ENCODE measurements around the gene TAS2R50.

The TAS2R50 gene

GRCh38 chr12:10960211-10960610 is 26.5 kb downstream of the TAS2R50 start:
- in situ Hi-C loops (cut with HindIII; ENCODE audit: low sequenced_read_pairs), result no loop called here
- no peak overlapping the region for H3K4me3 ChIP-seq (ENCODE audit: low read depth, low read length)
- TF ChIP-seq, protein P1, sequence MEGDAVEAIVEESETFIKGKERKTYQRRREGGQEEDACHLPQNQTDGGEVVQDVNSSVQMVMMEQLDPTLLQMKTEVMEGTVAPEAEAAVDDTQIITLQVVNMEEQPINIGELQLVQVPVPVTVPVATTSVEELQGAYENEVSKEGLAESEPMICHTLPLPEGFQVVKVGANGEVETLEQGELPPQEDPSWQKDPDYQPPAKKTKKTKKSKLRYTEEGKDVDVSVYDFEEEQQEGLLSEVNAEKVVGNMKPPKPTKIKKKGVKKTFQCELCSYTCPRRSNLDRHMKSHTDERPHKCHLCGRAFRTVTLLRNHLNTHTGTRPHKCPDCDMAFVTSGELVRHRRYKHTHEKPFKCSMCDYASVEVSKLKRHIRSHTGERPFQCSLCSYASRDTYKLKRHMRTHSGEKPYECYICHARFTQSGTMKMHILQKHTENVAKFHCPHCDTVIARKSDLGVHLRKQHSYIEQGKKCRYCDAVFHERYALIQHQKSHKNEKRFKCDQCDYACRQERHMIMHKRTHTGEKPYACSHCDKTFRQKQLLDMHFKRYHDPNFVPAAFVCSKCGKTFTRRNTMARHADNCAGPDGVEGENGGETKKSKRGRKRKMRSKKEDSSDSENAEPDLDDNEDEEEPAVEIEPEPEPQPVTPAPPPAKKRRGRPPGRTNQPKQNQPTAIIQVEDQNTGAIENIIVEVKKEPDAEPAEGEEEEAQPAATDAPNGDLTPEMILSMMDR (IDR thresholded peaks at IDR 0.05; ENCODE audit: low read depth, low read length, missing control alignments), result no peak
- no peak for DNase-seq (ENCODE audit: low read depth)

DNA sequence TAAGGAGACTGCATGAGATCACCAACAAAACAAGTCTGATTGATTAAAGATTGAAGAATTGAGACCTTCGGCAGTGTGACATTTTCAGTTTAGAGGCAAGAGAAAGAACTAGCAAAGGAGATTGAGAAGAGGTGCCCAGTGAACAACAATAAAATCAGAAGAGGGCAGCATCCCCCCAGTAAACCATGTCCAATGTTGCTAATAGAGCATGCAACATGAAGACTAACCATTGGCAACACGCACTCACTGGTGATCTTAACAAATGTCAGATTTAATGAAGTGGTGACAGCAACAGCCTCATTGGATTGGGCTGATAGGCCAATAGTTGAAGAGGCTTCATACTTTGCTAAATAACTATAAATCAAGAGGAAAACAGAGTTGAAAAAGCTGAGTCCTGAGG is 26.9 kb downstream of the TAS2R50 start:
- TF ChIP-seq, protein P1 (IDR thresholded peaks at IDR 0.05; ENCODE audit: low read depth, low read length, missing control alignments), result no peak
- no peak overlapping the region for H3K4me3 ChIP-seq (ENCODE audit: low read depth, low read length)
- DNase-seq (ENCODE audit: low read depth), result no peak
- in situ Hi-C loops (cut with HindIII; ENCODE audit: low sequenced_read_pairs), result no loop called here

DNA sequence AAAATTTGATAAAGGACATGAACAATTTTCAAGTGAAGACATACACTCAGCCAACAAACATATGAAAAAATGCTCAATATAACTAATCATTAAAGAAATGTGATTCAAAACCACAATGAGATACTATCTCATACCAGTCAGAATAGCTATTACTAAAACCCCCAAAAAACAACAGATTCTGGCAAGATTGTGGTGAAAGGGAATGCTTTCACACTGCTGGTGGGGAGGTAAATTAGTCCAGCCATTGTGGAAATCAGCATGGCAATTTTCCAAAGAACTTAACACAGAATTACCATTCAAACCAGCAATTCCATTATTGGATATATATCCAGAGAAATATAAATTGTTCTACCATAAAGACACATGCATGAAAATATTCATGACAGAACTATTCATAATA is 29.0 kb downstream of the TAS2R50 start:
- in situ Hi-C loops (cut with HindIII; ENCODE audit: low sequenced_read_pairs), result no loop called here
- TF ChIP-seq, protein P1 (IDR thresholded peaks at IDR 0.05; ENCODE audit: low read depth, low read length, missing control alignments), result no peak
- no peak overlapping the region for H3K4me3 ChIP-seq (ENCODE audit: low read depth, low read length)
- peak; percentile 74 for DNase-seq (ENCODE audit: low read depth)

DNA sequence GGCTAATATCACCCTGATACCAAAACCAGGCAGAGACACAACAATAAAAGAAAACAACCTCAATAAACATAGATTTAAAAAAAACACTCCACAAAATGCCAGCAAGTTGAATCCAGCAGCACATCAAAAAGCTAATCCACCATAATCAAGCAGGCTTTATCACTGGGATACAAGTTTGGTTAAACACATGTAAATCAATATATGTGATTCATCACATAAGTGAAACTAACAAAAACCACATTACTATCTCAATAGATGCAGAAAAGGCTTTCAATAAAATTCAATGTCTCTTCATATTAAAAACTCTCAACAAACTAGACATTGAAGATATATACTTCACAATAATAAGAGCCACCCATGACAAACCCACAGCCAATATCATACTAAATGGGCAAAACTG is 30.6 kb downstream of the TAS2R50 start:
- in situ Hi-C loops (cut with HindIII; ENCODE audit: low sequenced_read_pairs), result no loop called here
- no peak for DNase-seq (ENCODE audit: low read depth)
- TF ChIP-seq, protein P1 (IDR thresholded peaks at IDR 0.05; ENCODE audit: low read depth, low read length, missing control alignments), result no peak
- H3K4me3 ChIP-seq (ENCODE audit: low read depth, low read length), result no peak overlapping the region

DNA sequence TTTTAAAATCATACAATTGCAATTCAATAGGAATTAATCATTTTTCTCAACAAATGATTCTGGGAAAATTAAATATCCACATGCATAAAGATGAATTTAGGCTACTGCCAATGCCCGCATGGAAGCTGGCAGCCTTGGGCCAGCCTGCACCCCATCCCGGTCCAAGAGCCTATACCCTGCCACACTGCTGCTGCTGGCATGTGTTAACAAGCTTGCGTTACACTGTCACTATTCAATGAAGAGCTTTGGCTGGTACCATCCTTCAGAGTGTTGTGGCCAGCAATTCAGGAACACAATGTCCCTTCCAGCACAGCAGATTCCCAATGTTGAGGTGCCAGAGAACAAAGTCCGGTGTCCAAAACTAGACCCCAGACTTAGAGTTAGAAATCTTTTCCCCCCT is 34.1 kb downstream of the TAS2R50 start:
- no peak for DNase-seq (ENCODE audit: low read depth)
- no peak overlapping the region for H3K4me3 ChIP-seq (ENCODE audit: low read depth, low read length)
- TF ChIP-seq, protein P1 (IDR thresholded peaks at IDR 0.05; ENCODE audit: low read depth, low read length, missing control alignments), result no peak
- in situ Hi-C loops (cut with HindIII; ENCODE audit: low sequenced_read_pairs), result no loop called here

- TF ChIP-seq, protein P1 (IDR thresholded peaks at IDR 0.05; ENCODE audit: low read depth, low read length, missing control alignments), result no peak
- in situ Hi-C loops (cut with HindIII; ENCODE audit: low sequenced_read_pairs), result no loop called here
- DNase-seq (ENCODE audit: low read depth), result no peak
- H3K4me3 ChIP-seq (ENCODE audit: low read depth, low read length), result no peak overlapping the region
These were observed 43.5 kb downstream of the TAS2R50 start for GRCh38 chr12:10943167-10943566.
